DMS153 treated with DMSO at 0.1 percent for 48 hours (cell line): Measurements from ENCODE around the gene ANKRD1.
"Not testable (repeated sequence)": the region's sequence is repeated elsewhere in the genome, so short reads cannot be mapped to it uniquely, and the experiment has no call there.

Source experiments
- DNase-seq: peaks from one replicate; lab custom pipeline; 2025; ENCODE audit not compliant: unreplicated experiment; lab: John Stamatoyannopoulos, UW

Gene ANKRD1

DNA sequence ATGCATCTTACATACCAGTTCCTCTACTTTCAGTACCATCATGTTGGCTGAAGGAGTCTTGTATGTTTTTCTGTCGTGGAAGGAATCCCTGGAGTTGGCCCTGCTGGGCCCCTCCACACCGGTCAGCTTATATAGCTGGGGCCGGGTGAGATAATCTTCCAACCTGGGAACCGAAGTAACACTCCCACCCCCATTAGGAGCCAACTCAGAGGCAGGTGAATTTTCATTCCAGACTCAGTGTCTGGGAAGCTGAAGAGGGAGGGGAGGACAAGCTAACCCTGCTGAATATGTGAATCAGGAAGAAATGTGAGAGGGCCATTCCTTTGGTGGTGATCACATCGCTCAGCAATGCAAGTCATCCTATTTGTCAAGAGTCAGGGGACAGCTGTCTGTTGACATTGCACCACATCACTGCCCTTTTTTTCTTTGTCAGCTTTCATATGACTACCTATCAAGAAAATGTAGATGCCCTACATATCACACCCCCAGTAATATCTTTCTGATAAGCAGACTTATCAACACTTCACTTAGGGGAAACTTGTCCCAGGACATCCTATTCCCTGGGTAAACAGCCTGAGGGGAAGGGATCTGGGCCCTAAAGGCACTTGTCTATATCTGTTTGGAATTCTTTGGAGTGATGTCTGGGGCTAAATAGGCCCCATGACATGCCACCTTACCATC, at the start of gene ANKRD1:
TSS of gene ANKRD1 (minus strand) at position 102 of the 681 bp plus-strand sequence. CDS start at position 42, 60 bp downstream.
- DNase-seq: no peak

DNA sequence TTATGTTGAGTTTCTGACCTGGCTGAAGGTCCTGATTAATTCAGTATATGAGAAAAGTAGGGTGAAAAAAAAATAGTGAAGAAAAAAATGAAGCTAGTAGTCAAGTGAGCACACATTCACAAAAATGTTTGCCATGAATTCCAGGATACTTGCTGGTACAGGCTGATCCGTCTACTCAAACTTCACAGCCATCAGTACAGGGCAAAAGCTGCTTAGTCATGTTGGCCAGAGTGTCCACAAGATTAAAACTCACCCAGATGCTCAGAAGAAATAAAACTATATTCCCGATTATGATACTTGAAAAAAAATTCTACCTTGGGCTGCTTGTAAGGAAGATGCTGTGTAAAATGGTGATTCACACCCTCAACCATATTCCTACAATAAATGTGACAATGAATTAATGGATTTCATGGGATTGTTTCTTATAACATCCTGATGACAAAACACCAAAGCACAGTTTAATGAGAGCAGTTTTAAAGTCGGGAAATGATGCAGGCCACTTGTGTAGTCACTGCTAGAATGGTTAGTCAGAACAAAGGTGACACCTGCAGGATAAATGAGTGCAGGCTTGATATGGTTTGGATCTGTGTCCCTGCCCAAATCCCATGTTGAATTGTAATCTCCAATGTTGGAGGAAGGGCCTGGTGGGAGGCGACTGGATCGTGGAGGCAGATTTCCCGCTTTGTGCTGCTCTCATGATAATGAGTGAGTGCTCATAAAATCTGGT, 49.2 kb upstream of the ANKRD1 start:
- no peak for DNase-seq

DNA sequence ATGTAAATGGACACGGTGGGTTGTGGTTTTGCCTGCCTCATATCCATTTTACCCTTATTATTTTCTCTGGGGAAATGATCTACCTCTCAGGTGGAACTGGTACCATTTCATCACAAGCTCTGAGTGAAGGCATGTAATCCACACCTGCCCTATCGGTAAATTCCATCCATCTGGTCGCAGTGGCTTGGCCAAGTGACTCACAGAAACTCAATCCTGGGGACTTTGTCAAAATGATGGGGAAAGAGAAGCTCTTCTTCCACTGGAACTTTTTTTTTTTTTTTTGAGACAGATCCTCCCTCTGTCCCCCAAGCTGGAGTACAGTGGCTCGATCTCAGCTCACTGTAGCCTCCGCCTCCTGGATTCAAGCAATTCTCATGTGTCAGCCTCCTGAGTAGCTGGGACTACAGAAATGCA, 48.2 kb upstream of the ANKRD1 start:
- DNase-seq: no peak

DNA sequence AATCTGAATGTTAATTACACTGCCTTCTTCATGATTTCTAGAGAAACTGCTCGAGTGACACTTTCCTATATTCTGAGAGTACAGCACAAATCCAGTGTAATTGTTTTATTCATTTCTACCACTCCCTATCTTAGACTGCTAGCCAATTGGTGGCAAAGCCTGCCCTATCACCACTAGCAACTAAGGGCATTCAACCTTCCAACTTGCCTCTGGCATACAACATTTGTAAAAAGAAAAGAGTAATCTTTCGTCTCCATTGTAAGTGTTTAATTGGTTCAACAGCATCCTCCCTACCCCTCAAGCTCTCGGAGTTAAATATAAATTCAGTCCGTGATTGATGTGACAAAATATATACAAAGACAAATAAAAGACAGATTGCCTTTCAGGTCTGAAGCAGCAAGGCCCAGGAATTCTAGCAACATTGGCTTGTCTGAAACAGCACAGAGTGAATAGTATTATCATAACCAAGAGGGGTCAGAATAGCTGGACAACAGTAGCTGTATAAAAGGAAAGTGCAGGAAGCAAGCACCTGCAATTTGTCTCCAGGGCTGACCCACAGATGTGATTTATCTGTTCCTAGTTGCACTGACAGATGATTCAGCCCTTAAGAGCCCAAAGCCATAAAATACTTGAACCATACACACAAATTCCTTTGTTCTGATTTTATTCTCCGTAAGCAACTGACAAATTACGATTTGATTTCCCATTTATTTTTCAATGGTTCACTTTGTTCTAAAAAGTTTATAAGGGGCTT, 47.6 kb upstream of the ANKRD1 start:
- no peak for DNase-seq

DNA sequence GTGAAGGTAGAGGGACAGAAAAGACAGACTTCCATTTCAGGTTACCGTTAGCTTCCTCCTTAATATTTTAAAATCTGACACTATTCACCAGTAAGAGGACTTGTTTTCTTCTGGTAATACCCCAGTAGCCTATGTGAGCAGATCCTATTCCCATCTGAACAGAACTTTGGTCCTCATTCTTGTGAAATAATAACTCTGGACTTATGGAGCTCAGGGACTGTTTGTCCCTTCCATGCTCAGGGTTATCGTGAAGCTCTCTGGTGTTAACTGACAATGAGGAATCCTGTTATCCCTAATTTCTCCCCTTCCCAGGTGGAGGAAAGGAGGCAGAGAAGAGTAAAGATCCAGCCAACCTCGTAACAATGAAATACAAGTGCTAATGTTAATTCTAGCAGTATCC, 47.0 kb upstream of the ANKRD1 start:
- no peak for DNase-seq

DNA sequence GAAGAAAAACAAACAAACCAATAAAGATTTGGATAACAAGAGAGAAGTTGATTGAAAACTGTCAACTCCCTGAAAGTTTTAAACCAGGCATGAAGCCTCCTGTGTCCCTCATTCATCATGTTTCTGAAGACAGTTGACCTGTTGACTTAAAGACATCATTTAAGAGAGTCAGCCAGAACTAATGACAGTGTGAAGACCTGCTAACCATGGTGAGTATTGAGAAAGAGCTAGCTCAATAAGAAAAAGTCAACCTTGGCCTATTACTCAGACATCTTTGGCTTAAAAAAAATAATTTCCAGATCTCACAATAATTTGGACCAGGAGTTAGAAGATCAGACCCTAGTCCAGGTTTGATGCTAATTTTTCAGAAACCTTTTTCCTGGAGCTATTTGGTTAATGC, 45.3 kb upstream of the ANKRD1 start:
- DNase-seq: no peak

DNA sequence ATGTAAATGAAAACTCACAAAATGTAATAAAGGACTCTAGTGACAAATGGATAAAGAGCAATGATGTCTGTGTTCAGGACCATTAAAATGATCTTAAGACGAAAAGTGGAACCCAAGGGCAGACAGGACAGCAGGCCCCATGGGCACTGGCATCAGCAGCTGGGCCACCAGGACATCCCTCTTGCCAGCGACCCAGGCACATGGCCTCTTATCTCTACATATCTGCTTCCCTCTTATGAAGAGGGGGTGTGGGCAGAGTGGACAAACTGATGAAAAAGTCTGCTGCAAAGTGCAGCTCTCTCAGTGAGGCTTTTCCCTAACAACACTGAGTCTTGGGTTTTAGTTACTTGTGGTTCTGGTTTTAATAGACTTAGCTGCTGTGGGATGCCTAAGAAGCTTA, 44.8 kb upstream of the ANKRD1 start:
- DNase-seq: no peak

DNA sequence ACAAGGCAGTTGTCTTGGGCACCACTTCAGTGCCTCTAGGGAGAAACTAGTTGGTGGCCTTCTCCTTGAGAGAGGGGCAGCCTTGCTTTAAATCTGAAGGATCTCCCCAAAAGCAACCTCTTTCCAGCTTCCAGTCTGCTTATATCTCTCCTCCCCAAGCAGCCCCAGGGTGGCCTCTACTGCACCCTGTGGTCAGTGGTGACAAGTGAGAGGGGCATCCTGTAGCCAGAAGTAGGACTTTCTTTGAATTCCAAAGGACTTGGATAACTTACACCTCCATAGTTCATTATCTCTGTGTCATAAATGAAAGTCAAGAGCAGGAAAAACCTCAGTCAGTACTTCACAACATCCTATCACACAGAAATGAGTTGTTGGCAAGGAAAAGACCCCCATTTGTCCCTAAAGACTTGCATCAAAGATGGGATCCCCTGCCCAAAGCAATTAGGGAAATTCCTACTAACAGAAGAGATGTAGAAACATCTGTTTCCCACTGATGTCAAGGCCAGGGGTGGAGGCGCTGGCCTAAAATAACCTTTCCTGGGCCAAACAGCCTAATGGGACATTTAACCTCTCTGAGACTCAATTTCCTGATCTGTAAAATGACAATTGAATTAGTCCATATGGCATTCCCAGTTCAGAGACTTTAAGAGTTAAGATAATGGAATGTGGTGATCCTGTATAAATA, 44.0 kb upstream of the ANKRD1 start:
- no peak for DNase-seq

DNA sequence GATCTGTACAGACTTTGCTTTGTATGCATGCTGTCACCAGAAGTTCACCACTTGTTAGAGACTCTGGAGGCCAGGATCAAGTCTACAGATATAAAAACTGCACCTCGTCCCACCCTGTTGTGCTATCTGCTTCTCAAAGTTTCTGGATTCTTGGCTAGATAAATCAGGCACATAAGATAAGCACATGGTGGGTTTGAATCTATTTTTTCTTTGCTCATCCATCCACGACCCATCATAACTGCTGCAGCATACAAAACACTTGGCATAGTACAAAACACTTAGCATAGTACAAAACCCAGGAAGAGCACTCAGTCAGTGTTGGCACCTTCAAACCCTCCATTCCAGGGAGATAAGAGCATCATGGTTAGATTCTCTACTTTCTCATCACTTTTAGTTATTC, 42.4 kb upstream of the ANKRD1 start:
- no peak for DNase-seq

DNA sequence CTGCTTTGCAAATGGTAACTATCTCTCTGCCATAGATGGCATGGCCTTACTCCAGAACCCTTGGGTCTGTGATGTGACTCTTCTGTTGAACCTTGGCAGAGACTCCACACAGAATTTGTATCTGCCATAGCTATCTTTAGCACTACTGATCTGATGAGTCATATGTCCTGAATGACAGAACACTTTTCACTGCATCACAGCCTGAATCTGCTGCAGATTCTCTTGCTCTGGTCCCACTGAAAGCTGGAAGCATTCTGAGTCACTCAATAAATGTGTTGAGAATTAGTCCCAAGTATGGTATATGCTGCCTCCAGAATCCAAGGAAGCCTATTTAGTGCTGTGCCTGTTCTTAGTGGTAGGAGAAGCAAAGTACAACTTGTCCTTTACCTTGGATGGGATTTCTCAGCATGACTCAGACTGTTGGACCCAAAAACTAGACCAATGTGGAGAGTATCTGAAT, 39.5 kb upstream of the ANKRD1 start:
- DNase-seq: no peak

DNA sequence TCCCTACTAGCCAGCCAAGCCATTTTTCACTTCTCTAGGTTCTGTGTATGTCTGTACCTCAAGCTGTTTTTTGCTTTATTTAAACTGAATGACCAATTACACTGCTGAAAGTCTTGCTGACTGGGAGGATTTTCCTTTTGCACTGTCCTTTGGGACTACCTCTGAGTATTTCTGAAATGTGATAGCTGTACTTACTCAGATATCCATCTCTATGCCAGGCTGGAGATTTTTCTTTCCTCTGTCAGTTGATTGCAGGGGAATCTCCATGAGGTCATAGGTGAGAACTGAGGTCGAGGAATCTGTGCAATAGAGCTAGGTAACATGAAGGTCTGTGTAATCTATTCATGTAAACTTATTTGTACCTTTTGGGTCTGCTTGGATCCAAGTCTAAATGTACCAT, 38.9 kb upstream of the ANKRD1 start:
- DNase-seq: no peak

DNA sequence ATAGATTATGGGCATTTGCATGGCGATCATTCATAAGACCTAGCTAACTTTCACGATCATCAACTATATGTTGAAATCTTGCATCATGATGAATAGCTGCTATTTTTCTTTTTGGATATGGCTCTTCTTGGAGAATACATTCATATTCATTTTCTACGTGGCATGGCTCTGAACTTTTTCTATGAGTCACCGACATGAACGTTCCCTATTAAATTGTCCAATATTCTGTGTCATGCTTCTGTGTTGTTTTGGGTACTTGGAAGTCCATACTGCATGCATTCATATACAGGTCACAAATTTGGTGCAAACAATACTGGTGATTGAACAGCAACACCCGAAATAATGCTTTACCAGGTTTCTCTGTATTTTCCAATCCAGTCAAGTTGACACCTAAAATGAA, 37.9 kb upstream of the ANKRD1 start:
- no peak for DNase-seq

DNA sequence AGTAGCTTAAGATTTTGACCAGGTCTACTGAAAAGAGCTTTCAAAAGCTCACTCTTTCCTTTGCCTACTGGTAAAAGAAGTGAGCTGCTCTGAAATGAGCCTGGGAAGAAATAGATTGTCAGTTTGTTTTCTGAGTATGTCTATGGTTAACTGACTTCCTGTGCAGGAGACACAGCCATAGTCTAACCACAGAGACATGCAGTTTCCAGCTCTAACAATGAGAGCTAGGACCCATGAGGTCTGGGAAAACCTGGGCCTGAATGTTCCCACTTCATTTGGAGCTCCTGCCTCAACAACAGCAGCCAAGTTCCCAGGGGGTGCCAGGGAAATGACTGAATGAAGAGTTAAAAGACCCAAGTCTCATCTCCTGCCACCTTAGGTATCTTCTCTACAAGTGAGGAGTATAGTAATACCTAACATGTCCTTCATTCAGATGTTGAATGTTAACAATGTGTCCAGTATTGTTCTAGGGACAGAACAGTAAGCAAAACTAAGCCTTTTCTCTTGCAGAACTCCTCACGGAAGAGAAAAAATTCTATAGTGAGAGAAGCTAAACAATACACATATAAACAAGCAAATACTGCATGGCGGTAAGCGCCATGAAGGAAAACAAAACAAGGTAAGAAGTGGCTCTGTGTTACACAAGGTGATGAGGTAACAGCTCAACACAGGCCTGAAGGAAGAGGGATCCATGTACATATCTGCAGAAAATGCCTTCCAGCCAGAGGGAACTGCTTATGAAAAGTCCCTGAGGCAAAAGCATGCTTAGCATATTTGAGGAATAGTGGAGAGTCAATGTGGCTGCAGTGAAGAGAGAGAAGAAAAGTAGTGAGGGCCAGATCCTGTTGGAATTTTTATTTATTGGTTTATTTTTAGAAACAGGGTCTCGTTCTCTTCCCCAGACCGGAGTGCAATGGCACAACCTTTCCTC, 26.4 kb upstream of the ANKRD1 start:
- no peak for DNase-seq

DNA sequence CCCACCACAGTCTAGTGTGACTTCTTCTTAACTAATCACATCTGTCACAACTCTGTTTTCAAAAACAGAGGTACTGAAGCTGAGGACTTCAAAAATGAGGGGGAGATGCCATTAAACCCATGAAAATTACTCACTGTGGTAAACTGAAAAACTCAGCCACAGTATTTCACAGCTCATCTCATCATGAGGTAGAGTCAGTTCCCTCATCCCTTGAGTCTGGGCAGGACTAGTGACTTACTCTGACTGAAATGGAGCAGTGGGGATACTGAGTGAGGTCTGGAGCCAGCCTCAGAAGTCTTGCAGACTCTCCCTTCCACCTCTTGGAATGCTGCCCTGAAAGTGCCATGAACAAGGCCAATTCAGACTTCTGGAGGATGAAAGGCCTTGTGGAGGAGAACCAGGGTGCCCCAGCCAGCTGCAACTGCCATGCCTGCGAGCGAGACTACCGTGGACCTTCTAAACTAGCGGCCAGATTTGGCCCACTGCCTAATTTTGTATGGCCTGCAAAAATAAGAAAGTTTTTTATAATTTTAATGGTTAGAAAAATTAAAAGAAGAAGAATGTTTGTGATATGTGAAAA, 24.7 kb upstream of the ANKRD1 start:
- no peak for DNase-seq

DNA sequence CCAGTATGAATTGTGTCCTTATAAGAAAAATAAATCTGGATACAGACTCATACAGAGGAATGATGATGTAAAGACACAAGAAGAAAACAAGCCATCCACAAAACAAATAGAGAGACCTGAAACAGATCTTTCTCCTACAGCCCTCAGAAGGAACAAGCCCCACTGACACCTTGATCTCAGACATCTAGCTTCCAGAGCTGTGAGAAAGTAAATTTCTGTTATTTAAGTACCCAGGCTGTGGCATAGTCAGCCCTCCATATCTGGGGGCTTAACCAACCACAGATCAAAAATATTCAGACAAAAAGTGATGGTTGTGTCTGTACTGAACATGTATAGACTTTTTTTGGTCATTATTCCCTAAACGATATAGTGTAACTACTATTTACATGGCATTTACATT, 23.9 kb upstream of the ANKRD1 start:
- DNase-seq: no peak

DNA sequence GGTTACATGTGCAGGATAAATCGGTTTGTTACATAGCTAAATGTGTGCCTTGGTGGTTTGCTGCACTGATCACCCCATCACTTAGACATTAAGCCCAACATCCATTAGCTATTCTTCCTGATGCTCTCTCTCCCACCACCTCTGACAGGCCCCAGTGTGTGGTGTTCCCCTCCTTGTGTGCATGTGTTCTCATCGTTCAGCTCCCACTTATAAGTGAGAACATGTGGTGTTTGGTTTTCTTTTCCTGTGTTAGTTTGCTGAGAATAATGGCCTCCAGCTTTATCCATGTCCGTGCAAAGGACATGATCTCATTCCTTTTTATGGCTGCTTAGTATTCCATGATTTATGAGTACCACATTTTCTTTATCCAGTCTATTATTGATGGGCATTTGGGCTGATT, 22.1 kb upstream of the ANKRD1 start:
- DNase-seq: not testable (repeated sequence)

DNA sequence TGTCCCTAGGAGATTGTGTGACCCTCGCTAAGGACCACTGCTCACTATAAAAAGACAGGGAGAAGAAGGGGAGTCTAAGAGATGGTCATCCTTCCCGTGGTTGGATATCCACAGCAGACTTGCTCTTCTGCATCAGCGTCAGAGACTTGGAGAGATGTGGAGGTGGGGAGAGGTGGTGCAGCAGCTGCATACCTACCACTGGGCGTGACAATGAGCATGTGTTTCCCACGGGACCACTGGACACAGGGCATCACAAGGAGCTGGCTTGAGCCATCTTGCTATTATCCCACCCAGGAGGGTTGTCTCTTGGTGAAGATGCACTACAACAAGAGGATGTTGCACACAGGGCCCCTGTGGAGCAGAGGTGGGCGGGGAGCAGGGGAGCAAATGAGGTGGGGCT, 18.8 kb upstream of the ANKRD1 start:
- no peak for DNase-seq

DNA sequence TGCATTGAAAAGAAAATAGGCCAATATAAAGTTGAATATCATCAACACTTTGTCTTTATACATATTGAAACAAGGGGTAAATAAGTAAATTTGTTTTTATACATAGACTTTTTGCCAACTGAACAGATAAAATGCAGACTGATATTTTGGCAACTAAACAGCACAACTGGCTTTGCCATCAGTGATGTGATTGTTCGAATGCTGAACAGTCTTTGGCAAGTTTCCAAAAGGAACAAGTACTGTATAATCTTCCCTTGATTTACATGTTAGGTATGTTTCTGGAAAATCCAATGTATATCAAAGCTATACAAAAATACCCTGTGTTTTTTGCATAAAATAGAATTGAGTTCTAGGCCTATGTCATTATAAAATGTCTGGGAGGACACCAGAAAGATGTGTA, 18.2 kb upstream of the ANKRD1 start:
- DNase-seq: no peak

DNA sequence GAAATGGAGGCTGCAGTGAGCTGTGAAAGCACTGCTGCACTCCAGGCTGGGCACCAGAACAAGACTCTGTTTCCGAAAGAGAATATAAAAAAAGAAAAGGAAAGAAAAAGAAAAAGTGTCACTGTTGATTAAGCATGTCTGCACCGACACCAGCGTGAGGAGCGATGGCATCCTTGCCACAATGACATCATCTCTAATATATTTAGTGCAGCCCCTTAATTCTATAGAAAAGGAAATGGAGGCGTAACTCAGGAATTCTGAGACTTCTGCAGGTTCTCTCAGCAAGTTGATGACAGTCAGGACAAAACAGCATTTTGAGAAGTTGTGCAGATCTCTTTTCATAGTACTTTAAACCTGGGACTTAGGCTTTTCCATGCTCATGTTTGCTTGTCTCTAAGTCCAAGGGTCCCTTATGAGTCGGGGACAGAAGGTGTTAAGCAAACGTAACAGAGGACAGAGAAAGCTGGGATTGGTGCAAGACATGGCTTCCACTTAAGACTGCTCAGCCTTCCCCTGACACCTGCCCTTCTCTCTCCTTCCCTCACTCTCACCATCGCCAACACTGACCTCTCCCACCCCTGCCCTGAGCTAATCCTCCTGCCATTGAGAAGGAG, 16.9 kb upstream of the ANKRD1 start:
- no peak for DNase-seq

DNA sequence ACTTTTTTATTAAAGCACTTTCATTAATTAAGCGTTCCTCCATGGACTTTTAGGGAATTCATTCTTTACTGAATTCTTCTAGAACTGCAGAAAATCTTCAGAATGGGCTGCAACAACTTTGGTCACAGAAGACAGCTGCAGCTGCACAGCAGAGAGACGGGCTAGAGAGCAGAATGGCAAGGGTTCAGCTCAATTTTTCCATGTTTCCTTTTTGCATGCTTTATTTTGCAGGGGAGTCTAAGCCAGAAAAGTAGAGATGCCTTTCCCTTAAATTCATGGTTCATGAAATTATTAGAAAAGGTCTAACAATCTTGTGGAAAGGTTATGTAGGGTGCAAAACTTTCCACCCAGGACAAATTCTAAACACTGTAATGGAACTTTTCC, 15.4 kb upstream of the ANKRD1 start:
- DNase-seq: no peak
